K562 (cell line): ENCODE results near the gene PHLDB3. TPM values are rescaled to one million over a fixed set of nuclear protein-coding genes. Genes with fewer than 3 reads are reported as not detected.

Experiments used
- KAT7 ChIP-seq: sonication (generic); formaldehyde crosslinking; IDR thresholded peaks from 2 replicates; pipeline ENCODE4 v1.8.0; 2022; ENCODE audit warnings: missing genetic modification reagents, mild to moderate bottlenecking, borderline replicate concordance
- L3MBTL2 ChIP-seq: fragments of 450-650 bp; IDR thresholded peaks from 2 replicates; pipeline ENCODE4 v1.6.1; 2016; ENCODE audit warnings: mild to moderate bottlenecking, moderate library complexity
- ZNF551 ChIP-seq: fragments of 250-450 bp; sonication (Bioruptor Pico); IDR thresholded peaks from 2 replicates; pipeline ENCODE4 v1.5.0; 2021; ENCODE audit warnings: mild to moderate bottlenecking, moderate library complexity
- polyA plus RNA-seq, 8 experiments: library from polyadenylated mRNA; depleted of rRNA in 4 of 8; stranded (reverse) in 5 of 8; unstranded in 3 of 8; fragments of >200 nt; fragmentation: Nextera tagmentation in 2 of 8; fragmentation: Illumina TruSeq in 1 of 8; extraction: Ambion mirVana in 2 of 8; extraction: Trizol in 1 of 8; gene quantifications; 2 replicates each; pipeline versions ENCODE4 v1.2.1 to v1.2.3, GENCODE V29; 2011 to 2014; ENCODE audit warnings: inconsistent platforms in 1 of 8, missing spikeins in 1 of 8
- total RNA-seq, 7 experiments: library from RNA; depleted of rRNA in 6 of 7; stranded (reverse); fragments of >200 nt in 6 of 7; fragmentation: Illumina TruSeq in 2 of 7; extraction: Trizol in 2 of 7; gene quantifications; 2 replicates each; pipeline versions ENCODE4 v1.2.1 to v1.2.3, GENCODE V29; 2011 to 2021; ENCODE audit warnings: low replicate concordance in 1 of 7
- TF ChIP-seq, protein P1 (sequence below): fragments of 250-450 bp; sonication (Bioruptor Pico); IDR thresholded peaks from 2 replicates; pipeline ENCODE4 v1.8.0; 2021; ENCODE audit warnings: mild to moderate bottlenecking, moderate library complexity
- TF ChIP-seq, protein P2 (sequence below), 2 experiments: fragments of 450-650 bp in 1 of 2; sonication (generic) in 1 of 2; formaldehyde crosslinking in 1 of 2; IDR thresholded peaks; 2 replicates each; pipeline versions ENCODE4 v1.7.1 to v1.9.0; 2016 to 2022; ENCODE audit warnings: inconsistent platforms in 1 of 2, mild to moderate bottlenecking in 1 of 2, missing genetic modification reagents in 1 of 2
- TF ChIP-seq, protein P3 (sequence below): sonication (generic); formaldehyde crosslinking; IDR thresholded peaks from 2 replicates; pipeline ENCODE4 v1.8.0; 2022; ENCODE audit warnings: mild to moderate bottlenecking, missing genetic modification reagents
- TF ChIP-seq, protein P4 (sequence below): fragments of 450-650 bp; IDR thresholded peaks from 2 replicates; pipeline ENCODE4 v1.6.1; 2018; ENCODE audit not compliant: partially characterized antibody

PHLDB3 gene
- total and polyA plus RNA-seq, 9 of the 15 experiments (the other 6 are each of a cell fraction or from before 2014, with no cell fraction given), result 0.04 to 23.5 (median 3.9) TPM

DNA sequence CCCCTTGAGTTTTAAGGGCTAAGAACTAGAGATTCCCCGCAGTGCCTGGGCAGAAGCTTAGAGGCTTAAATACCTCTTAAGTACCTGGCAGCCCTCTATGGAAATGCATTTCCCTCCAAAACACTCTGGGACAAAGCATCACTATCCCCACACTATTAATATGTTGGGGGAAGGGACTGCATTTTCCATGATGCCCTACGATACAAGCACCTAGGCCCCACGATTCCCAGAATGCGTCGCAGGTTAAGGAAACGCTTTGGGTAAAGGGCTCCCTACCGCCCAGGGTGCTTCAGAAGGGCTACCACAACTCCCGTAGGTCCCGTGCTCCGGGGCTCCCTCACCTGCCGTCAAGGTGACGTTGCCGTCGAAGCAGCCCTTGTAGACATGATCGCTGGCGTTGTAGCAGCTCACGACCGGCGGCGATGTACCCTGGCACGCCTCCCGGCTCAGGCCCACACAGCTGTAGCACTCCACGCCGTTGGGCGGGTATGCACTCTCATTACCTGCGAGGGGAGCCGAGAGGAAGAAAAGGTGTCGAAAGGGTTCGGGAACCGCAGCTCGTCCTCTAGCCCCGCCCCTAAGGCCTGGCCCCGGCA is 41.7 kb downstream of the PHLDB3 start (continued):
- TF ChIP-seq, protein P1, sequence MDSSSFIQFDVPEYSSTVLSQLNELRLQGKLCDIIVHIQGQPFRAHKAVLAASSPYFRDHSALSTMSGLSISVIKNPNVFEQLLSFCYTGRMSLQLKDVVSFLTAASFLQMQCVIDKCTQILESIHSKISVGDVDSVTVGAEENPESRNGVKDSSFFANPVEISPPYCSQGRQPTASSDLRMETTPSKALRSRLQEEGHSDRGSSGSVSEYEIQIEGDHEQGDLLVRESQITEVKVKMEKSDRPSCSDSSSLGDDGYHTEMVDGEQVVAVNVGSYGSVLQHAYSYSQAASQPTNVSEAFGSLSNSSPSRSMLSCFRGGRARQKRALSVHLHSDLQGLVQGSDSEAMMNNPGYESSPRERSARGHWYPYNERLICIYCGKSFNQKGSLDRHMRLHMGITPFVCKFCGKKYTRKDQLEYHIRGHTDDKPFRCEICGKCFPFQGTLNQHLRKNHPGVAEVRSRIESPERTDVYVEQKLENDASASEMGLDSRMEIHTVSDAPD, result no peak
- TF ChIP-seq KAT7 (CRISPR knock-in tag), result no peak
- TF ChIP-seq, protein P2, sequence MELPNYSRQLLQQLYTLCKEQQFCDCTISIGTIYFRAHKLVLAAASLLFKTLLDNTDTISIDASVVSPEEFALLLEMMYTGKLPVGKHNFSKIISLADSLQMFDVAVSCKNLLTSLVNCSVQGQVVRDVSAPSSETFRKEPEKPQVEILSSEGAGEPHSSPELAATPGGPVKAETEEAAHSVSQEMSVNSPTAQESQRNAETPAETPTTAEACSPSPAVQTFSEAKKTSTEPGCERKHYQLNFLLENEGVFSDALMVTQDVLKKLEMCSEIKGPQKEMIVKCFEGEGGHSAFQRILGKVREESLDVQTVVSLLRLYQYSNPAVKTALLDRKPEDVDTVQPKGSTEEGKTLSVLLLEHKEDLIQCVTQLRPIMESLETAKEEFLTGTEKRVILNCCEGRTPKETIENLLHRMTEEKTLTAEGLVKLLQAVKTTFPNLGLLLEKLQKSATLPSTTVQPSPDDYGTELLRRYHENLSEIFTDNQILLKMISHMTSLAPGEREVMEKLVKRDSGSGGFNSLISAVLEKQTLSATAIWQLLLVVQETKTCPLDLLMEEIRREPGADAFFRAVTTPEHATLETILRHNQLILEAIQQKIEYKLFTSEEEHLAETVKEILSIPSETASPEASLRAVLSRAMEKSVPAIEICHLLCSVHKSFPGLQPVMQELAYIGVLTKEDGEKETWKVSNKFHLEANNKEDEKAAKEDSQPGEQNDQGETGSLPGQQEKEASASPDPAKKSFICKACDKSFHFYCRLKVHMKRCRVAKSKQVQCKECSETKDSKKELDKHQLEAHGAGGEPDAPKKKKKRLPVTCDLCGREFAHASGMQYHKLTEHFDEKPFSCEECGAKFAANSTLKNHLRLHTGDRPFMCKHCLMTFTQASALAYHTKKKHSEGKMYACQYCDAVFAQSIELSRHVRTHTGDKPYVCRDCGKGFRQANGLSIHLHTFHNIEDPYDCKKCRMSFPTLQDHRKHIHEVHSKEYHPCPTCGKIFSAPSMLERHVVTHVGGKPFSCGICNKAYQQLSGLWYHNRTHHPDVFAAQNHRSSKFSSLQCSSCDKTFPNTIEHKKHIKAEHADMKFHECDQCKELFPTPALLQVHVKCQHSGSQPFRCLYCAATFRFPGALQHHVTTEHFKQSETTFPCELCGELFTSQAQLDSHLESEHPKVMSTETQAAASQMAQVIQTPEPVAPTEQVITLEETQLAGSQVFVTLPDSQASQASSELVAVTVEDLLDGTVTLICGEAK (IDR thresholded peaks at IDR 0.05), result no peak
- TF ChIP-seq, protein P2 (CRISPR knock-in tag; IDR thresholded peaks at IDR 0.05), result no peak
- no peak for TF ChIP-seq ZNF551 (CRISPR knock-in tag)
- TF ChIP-seq L3MBTL2, result peak; percentile 88
- TF ChIP-seq, protein P3, sequence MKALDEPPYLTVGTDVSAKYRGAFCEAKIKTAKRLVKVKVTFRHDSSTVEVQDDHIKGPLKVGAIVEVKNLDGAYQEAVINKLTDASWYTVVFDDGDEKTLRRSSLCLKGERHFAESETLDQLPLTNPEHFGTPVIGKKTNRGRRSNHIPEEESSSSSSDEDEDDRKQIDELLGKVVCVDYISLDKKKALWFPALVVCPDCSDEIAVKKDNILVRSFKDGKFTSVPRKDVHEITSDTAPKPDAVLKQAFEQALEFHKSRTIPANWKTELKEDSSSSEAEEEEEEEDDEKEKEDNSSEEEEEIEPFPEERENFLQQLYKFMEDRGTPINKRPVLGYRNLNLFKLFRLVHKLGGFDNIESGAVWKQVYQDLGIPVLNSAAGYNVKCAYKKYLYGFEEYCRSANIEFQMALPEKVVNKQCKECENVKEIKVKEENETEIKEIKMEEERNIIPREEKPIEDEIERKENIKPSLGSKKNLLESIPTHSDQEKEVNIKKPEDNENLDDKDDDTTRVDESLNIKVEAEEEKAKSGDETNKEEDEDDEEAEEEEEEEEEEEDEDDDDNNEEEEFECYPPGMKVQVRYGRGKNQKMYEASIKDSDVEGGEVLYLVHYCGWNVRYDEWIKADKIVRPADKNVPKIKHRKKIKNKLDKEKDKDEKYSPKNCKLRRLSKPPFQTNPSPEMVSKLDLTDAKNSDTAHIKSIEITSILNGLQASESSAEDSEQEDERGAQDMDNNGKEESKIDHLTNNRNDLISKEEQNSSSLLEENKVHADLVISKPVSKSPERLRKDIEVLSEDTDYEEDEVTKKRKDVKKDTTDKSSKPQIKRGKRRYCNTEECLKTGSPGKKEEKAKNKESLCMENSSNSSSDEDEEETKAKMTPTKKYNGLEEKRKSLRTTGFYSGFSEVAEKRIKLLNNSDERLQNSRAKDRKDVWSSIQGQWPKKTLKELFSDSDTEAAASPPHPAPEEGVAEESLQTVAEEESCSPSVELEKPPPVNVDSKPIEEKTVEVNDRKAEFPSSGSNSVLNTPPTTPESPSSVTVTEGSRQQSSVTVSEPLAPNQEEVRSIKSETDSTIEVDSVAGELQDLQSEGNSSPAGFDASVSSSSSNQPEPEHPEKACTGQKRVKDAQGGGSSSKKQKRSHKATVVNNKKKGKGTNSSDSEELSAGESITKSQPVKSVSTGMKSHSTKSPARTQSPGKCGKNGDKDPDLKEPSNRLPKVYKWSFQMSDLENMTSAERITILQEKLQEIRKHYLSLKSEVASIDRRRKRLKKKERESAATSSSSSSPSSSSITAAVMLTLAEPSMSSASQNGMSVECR (CRISPR knock-in tag), result 0 out of 2 replicates have a peak, but pooled peaks have one; percentile 10
- TF ChIP-seq, protein P4, sequence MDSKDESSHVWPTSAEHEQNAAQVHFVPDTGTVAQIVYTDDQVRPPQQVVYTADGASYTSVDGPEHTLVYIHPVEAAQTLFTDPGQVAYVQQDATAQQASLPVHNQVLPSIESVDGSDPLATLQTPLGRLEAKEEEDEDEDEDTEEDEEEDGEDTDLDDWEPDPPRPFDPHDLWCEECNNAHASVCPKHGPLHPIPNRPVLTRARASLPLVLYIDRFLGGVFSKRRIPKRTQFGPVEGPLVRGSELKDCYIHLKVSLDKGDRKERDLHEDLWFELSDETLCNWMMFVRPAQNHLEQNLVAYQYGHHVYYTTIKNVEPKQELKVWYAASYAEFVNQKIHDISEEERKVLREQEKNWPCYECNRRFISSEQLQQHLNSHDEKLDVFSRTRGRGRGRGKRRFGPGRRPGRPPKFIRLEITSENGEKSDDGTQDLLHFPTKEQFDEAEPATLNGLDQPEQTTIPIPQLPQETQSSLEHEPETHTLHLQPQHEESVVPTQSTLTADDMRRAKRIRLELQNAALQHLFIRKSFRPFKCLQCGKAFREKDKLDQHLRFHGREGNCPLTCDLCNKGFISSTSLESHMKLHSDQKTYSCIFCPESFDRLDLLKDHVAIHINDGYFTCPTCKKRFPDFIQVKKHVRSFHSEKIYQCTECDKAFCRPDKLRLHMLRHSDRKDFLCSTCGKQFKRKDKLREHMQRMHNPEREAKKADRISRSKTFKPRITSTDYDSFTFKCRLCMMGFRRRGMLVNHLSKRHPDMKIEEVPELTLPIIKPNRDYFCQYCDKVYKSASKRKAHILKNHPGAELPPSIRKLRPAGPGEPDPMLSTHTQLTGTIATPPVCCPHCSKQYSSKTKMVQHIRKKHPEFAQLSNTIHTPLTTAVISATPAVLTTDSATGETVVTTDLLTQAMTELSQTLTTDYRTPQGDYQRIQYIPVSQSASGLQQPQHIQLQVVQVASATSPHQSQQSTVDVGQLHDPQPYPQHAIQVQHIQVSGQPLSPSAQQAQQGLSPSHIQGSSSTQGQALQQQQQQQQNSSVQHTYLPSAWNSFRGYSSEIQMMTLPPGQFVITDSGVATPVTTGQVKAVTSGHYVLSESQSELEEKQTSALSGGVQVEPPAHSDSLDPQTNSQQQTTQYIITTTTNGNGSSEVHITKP, result no peak
